HL-60 (cell line): ENCODE measurements around the gene CDC42BPA.

ENCODE experiments used
- GABPA ChIP-seq: IDR thresholded peaks from 2 replicates; pipeline ENCODE4 v1.6.1; 2012; ENCODE audit warnings: low read depth
- POLR2AphosphoS5 ChIP-seq: IDR thresholded peaks from 2 replicates; pipeline ENCODE4 v1.6.1; 2012; ENCODE audit warnings: low read depth
- REST ChIP-seq: IDR thresholded peaks from 2 replicates; pipeline ENCODE4 v1.6.1; 2012; ENCODE audit warnings: low read depth; ENCODE audit not compliant: insufficient replicate concordance
- TF ChIP-seq, protein P1 (sequence below): IDR thresholded peaks from one replicate; pipeline ENCODE4 v1.5.1; 2011; ENCODE audit warnings: low read length, control low read depth, inconsistent platforms; ENCODE audit not compliant: insufficient read depth

GRCh38 chr1:227169343-227169742 lies 148.9 kb downstream of the CDC42BPA start:
- TF ChIP-seq POLR2AphosphoS5 (no peak), REST (no peak), GABPA (no peak)
- TF ChIP-seq, protein P1, sequence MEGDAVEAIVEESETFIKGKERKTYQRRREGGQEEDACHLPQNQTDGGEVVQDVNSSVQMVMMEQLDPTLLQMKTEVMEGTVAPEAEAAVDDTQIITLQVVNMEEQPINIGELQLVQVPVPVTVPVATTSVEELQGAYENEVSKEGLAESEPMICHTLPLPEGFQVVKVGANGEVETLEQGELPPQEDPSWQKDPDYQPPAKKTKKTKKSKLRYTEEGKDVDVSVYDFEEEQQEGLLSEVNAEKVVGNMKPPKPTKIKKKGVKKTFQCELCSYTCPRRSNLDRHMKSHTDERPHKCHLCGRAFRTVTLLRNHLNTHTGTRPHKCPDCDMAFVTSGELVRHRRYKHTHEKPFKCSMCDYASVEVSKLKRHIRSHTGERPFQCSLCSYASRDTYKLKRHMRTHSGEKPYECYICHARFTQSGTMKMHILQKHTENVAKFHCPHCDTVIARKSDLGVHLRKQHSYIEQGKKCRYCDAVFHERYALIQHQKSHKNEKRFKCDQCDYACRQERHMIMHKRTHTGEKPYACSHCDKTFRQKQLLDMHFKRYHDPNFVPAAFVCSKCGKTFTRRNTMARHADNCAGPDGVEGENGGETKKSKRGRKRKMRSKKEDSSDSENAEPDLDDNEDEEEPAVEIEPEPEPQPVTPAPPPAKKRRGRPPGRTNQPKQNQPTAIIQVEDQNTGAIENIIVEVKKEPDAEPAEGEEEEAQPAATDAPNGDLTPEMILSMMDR: no peak
